ENCODE measurements around the gene SYCP2.
"Not testable (repeated sequence)": the region's sequence is repeated elsewhere in the genome, so short reads cannot be mapped to it uniquely, and the experiment has no call there.

SYCP2 gene

GRCh38 chr20:59933296-59933848, at the start of gene SYCP2:
TSS of gene SYCP2 (minus strand) at chr20:59933637. CDS start at chr20:59922413, 11,224 bp downstream.
- in situ Hi-C loops (cut with MboI; ENCODE audit: low sequenced_read_pairs) = no loop called here

GRCh38 chr20:59983076-59983475, 49.6 kb upstream of the SYCP2 start:
- in situ Hi-C loops (cut with MboI; ENCODE audit: low sequenced_read_pairs) = no loop called here

DNA sequence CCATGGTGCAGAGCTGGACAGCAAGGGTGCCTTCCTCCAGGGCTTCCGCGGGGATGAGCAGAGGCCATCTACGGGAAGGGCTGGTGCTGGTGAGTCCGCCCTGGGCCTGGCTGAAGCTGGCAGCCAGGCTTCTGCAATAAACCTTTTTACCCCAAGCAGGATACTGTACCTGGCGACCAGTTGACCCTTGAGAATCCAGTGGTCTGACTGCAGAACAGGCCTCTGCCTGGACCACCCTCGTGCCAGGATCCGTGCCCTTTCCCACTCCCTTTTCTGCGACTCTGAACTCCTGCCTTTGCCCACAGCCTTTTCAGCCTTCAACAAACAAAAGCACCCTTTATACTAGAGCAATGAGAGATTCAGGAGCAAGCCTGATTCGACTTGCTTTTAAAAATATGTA, 43.6 kb upstream of the SYCP2 start:
- in situ Hi-C loops (cut with MboI; ENCODE audit: low sequenced_read_pairs) = no loop called here

- in situ Hi-C loops (cut with MboI; ENCODE audit: low sequenced_read_pairs) = no loop called here
Measured at GRCh38 chr20:59976156-59976782, 42.8 kb upstream of the SYCP2 start.

GRCh38 chr20:59972037-59972801, 38.8 kb upstream of the SYCP2 start:
- in situ Hi-C loops (cut with MboI; ENCODE audit: low sequenced_read_pairs) = no loop called here

DNA sequence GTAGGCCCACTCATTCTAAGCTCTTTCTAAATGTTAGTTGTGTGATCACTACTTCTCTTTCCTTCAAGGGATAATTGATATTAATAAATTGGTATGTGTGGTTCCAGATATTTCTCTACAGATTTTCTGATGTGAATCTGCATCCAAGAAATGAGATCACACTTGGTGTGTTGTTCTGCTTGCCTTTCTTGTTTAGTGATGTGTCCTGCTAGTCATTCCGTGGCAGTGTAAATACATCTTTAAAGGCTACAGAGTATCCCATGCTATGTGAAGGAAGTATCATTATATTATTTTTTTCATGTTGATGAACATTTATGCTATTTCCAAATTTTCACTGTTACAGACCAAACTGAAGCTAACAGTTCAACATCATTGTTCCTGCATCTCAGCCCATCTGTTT, 38.0 kb upstream of the SYCP2 start:
- in situ Hi-C loops (cut with MboI; ENCODE audit: low sequenced_read_pairs) = no loop called here

- in situ Hi-C loops (cut with MboI; ENCODE audit: low sequenced_read_pairs) = no loop called here
Measured at GRCh38 chr20:59966428-59966827, 33.0 kb upstream of the SYCP2 start.

DNA sequence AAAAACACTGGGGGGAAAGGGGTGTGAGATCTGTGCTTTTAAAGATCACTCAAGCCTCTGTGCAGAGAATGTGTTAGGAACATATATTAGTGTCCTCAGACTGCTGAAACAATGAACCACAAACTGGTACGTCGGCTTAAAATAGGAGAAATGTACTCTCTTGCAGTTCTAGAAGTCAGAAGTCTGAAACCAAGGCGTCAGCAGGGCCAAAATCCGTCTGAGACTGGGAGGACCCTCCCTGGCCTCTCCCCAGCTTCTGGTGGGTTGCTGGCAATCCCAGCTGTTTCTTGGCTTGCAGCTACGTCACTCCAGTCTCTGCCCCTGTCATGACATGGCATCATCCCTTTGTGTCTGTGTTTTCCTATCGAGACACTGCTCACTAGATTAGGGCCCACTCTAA, 28.7 kb upstream of the SYCP2 start:
- in situ Hi-C loops (cut with MboI; ENCODE audit: low sequenced_read_pairs) = no loop called here

- in situ Hi-C loops (cut with MboI; ENCODE audit: low sequenced_read_pairs) = no loop called here
Measured at GRCh38 chr20:59961423-59961822, 28.0 kb upstream of the SYCP2 start.

DNA sequence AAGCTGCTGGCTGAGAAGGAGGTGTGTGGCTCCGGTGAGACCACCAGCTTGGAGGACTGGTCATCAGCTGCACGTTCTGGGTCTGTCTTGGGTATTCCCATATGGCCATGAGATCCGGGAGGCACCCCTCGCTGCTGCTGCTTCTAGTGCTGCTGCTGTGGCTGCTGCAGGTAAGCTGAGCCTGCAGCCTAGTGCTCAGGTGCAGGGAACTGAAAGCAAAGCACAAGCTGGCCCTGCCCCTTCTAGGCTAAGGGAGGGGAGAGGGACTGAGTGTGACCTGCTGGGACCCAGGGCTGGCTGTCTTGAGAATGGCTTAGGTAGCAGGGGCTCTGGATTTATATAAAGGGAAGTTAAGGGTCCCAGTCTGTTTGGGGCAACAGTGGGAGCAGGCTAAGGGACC, 25.2 kb upstream of the SYCP2 start:
- in situ Hi-C loops (cut with MboI; ENCODE audit: low sequenced_read_pairs) = no loop called here

DNA sequence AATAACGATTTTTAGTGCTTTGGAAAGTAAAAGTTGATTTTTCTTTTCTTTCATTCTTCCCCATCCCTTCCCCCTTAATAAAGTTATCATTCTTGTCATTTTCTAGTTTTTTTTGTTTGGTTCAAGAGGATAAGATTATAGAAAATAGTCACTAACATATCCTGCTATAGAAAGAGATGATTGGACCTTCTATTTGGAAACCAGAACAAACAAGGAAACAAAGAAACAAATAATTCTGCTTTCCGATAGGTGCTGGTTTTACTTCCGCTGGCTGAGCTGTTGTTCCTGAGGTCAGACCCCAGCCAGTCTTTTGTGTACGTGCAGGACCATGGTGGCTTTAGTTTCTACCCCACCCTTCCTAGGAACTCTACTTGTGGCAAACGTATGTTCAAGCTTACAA, 24.7 kb upstream of the SYCP2 start, which contains the start of gene CDH26:
Gene CDH26 (plus strand): TSS at position 301 of the 400 bp plus-strand sequence. CDS start 304 bp downstream, outside the sequence.
- in situ Hi-C loops (cut with MboI; ENCODE audit: low sequenced_read_pairs) = no loop called here

DNA sequence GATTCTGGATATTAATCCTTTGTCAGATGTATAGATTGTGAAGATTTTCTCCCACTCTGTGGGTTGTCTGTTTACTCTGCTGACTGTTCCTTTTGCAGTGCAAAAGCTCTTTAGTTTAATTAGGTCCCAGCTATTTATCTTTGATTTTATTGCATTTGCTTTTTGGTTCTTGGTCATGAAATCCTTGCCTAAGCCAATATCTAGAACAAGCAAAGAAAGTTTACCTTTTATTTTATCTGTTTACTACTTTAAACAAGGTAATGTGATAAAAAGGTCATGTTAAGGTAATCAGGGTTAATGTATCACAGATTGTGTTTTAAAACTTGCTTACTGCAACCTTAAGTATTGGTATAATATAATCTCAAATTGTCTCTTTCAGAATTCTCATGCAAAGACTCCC, 24.1 kb upstream of the SYCP2 start:
- in situ Hi-C loops (cut with MboI; ENCODE audit: low sequenced_read_pairs) = not testable (repeated sequence)

- in situ Hi-C loops (cut with MboI; ENCODE audit: low sequenced_read_pairs) = no loop called here
Measured at GRCh38 chr20:59955131-59955796, 21.8 kb upstream of the SYCP2 start.

DNA sequence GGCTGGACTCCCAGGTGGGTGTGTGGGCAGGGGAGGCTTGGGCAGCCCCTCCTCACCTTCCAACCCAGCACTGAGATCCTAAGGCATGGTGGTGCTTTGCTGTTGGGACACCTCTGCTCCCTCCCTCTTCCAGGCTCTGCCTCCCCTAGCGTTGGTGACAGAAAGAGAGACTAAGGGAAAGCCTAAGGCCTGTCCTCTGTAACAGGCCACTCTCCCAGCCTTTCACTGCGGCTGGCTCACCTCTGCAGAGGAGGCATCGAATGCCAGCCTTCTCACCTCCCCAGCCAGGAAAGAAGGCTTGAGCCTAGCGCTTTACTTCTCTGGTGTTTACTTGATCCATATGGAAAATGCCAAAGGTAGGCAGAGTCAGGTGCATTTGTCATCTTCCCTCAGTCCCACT, 21.3 kb upstream of the SYCP2 start:
- in situ Hi-C loops (cut with MboI; ENCODE audit: low sequenced_read_pairs) = no loop called here

DNA sequence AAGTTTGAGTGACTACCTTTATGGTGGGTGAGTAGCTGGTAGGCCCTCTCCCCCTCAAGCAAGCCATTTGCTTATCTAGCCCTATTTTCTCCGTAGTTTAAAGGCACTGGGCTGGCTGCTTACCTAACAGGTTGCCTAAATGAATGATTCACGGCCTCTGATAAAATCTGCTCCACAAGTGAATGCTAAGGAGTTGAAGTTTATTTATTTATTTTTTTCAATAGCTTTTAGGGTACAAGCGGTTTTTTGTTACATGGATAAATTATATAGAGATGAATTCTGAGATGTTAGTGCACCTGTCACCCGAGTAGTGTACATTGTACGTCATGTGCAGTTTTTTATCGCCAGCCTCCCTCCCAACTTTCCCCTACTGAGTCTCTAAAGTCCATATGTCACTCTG, 16.5 kb upstream of the SYCP2 start:
- in situ Hi-C loops (cut with MboI; ENCODE audit: low sequenced_read_pairs) = no loop called here

- in situ Hi-C loops (cut with MboI; ENCODE audit: low sequenced_read_pairs) = no loop called here
Measured at GRCh38 chr20:59948828-59949720, 15.6 kb upstream of the SYCP2 start.

DNA sequence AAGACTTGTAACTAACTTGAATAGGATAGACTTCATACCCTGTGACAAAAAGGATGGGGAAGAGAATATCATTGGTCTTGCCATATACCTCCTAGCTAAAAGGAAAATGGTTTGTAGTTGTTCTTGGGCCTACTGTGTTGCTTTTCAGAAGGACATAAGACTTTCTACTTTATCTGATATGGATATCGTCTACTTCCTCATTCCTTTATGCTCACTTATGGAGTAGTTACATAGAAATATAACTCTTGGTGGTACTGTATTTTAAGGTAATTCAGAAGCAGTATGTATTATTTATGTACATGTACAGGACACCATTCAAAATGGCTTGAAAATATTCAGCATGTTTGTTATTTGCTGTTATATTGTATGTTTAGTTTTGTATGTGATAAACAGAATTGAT, 14.8 kb upstream of the SYCP2 start:
- in situ Hi-C loops (cut with MboI; ENCODE audit: low sequenced_read_pairs) = no loop called here

- in situ Hi-C loops (cut with MboI; ENCODE audit: low sequenced_read_pairs) = no loop called here
Measured at GRCh38 chr20:59947376-59947775, 13.9 kb upstream of the SYCP2 start.

GRCh38 chr20:59945731-59946130, 12.3 kb upstream of the SYCP2 start:
- in situ Hi-C loops (cut with MboI; ENCODE audit: low sequenced_read_pairs) = no loop called here

DNA sequence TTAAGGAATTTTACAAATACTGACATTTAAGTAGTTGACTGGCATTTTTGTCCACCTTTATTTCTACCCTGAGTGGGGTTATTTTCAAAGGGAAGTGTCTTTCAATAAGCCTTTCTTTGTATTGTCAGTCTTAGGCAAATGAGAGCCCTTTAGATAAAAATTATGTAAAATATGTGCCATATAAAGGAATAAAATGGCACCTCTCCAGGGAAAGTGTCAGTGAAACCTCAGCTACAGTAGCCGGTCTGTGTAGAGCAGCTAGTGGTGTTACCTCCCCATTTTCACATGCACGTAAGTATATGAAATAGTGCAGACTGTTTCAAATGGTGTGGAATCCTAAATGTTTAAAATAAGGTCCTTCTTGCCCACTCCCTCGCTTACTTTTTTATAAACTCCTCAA, 11.7 kb upstream of the SYCP2 start:
- in situ Hi-C loops (cut with MboI; ENCODE audit: low sequenced_read_pairs) = no loop called here

DNA sequence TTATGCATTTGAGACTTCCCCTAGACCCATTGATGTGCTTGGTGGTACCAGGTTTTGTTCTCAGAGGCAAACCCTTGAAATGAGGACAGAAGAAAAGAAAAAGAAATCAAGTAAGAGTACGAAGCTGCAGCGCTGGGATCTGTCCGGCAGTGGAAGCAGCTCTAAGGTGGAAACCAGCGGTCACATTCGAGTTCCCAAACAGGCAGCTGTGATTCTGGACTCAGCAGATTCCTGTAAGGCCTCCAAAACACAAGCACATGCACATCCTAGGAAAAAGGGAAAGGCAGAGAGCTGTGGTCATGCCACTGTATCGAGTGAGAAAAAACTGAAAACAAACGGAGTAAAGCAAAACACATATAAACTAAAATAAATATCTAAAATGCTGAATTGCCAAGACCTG, 11.3 kb upstream of the SYCP2 start:
- in situ Hi-C loops (cut with MboI; ENCODE audit: low sequenced_read_pairs) = no loop called here

Measured in HL-60/S4 (cell line).